Natural killer cell (primary cell): ENCODE measurements around the gene PADI6. TPM values are rescaled to one million over a fixed set of nuclear protein-coding genes. Genes with fewer than 3 reads are reported as not detected.

ENCODE experiments used
- ATAC-seq, 3 donors: fragments of 150-1000 bp in 2 of 3; fragments of 200-7000 bp in 1 of 3; cut with Tn5 transposase; 1 replicate in 1 of 3; 2 replicates in 2 of 3; pipeline ENCODE4 v1.10.0; 2021; ENCODE audit warnings: mild to moderate bottlenecking in 2 of 3, moderate library complexity in 2 of 3
- DNase-seq, 2 donors: peaks; one replicate each; pipeline versions ENCODE4 v3.0.0 to v3.0.0-alpha.2; 2013 to 2021; ENCODE audit warnings: mixed read lengths in 1 of 2
- H3K27ac ChIP-seq: one replicate; pipeline ENCODE4 v1.5.1; 2013; ENCODE audit warnings: mild to moderate bottlenecking, low read length
- H3K27me3 ChIP-seq: one replicate; pipeline ENCODE4 v1.6.1; 2013; ENCODE audit warnings: low read length; ENCODE audit not compliant: control insufficient read depth, insufficient read depth
- H3K36me3 ChIP-seq: one replicate; pipeline ENCODE4 v1.6.1; 2013; ENCODE audit warnings: low read length; ENCODE audit not compliant: control insufficient read depth, insufficient read depth
- H3K4me1 ChIP-seq: one replicate; pipeline ENCODE4 v1.6.1; 2013; ENCODE audit warnings: low read length; ENCODE audit not compliant: control insufficient read depth, insufficient read depth
- H3K4me3 ChIP-seq: one replicate; pipeline ENCODE4 v1.5.1; 2013; ENCODE audit warnings: low read length
- H3K9me3 ChIP-seq: one replicate; pipeline ENCODE4 v1.6.1; 2013; ENCODE audit warnings: low read length; ENCODE audit not compliant: control insufficient read depth, insufficient read depth
- H3K27ac Mint-ChIP-seq, 2 donors: one replicate each; pipeline ENCODE4 v1.8.0; 2022; ENCODE audit warnings: mild to moderate bottlenecking in 2 of 2, mixed read lengths in 2 of 2, moderate library complexity in 1 of 2
- H3K27me3 Mint-ChIP-seq, 2 donors: one replicate each; pipeline ENCODE4 v1.8.0; 2022; ENCODE audit warnings: low read depth in 2 of 2, mixed read lengths in 2 of 2
- H3K36me3 Mint-ChIP-seq: one replicate; pipeline ENCODE4 v1.8.0; 2022; ENCODE audit warnings: mixed read lengths
- H3K4me1 Mint-ChIP-seq, 2 donors: one replicate each; pipeline ENCODE4 v1.8.0; 2022; ENCODE audit warnings: mixed read lengths in 2 of 2
- H3K4me3 Mint-ChIP-seq: one replicate; pipeline ENCODE4 v1.8.0; 2022; ENCODE audit warnings: mild to moderate bottlenecking, moderate library complexity, mixed read lengths
- H3K9me3 Mint-ChIP-seq, 2 donors: one replicate each; pipeline ENCODE4 v1.8.0; 2022; ENCODE audit warnings: mixed read lengths in 2 of 2
- WGBS: methylation state at CpG from one replicate; pipeline ENCODE4 v1.1.7; 2013; ENCODE audit warnings: missing lambda C conversion rate; ENCODE audit not compliant: insufficient coverage; 5-methylcytosine and 5-hydroxymethylcytosine counted together
- intact Hi-C: fragments of 100-400 bp; cut with micrococcal nuclease; formaldehyde crosslinking; loops from one replicate; pipeline ENCODE4 v1.14.2; 2022
- total RNA-seq, 4 donors: library from RNA; stranded (reverse); fragments of 120-200 nt in 1 of 4; gene quantifications; one replicate each; pipeline versions ENCODE4 v1.2.3 to v1.2.4, GENCODE V29; 2013 to 2022
- TF ChIP-seq, protein P1 (sequence below): fragments of 200-600 bp; IDR thresholded peaks from one replicate; pipeline ENCODE4 v1.8.0; 2022; ENCODE audit warnings: antibody characterized with exemption

The PADI6 gene
- total RNA-seq, 3 donors from 2014 or later (not counting 1 experiment from before 2014, with no cell fraction given): not detected

GRCh38 chr1:17440074-17440826, 68.3 kb downstream of the PADI6 start:
- intact Hi-C loops: loop anchor here (1.0 kb wide), 1 partner anchor 20 kb away; no protein-coding TSS in a partner anchor
- no peaks in the 10 kb centered on the region for H3K9me3 ChIP-seq
- no peaks in the 10 kb centered on the region for H3K36me3 ChIP-seq
- Mint-ChIP-seq H3K27me3 (peaks cover 7 to 22% of the 10 kb centered on the region in 2 donors), H3K36me3 (no peaks in the 10 kb centered on the region), H3K4me1 (peaks cover 17 to 31% of the 10 kb centered on the region in 2 donors), H3K27ac (peak overlapping the region; percentile 85 to 91), H3K4me3 (peak overlapping the region; percentile 74), H3K9me3 (no peaks in the 10 kb centered on the region)
- TF ChIP-seq, protein P1, sequence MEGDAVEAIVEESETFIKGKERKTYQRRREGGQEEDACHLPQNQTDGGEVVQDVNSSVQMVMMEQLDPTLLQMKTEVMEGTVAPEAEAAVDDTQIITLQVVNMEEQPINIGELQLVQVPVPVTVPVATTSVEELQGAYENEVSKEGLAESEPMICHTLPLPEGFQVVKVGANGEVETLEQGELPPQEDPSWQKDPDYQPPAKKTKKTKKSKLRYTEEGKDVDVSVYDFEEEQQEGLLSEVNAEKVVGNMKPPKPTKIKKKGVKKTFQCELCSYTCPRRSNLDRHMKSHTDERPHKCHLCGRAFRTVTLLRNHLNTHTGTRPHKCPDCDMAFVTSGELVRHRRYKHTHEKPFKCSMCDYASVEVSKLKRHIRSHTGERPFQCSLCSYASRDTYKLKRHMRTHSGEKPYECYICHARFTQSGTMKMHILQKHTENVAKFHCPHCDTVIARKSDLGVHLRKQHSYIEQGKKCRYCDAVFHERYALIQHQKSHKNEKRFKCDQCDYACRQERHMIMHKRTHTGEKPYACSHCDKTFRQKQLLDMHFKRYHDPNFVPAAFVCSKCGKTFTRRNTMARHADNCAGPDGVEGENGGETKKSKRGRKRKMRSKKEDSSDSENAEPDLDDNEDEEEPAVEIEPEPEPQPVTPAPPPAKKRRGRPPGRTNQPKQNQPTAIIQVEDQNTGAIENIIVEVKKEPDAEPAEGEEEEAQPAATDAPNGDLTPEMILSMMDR: no peak
- no peaks in the 10 kb centered on the region for H3K27me3 ChIP-seq
- DNase-seq (no peak), ATAC-seq (no peak)
- H3K4me3 ChIP-seq: peak overlapping the region; percentile 15
- WGBS: 66% methylated on average over 18 of the region's 18 CpGs
- H3K4me1 ChIP-seq: peaks cover 30% of the 10 kb centered on the region
- H3K27ac ChIP-seq: no peak overlapping the region

DNA sequence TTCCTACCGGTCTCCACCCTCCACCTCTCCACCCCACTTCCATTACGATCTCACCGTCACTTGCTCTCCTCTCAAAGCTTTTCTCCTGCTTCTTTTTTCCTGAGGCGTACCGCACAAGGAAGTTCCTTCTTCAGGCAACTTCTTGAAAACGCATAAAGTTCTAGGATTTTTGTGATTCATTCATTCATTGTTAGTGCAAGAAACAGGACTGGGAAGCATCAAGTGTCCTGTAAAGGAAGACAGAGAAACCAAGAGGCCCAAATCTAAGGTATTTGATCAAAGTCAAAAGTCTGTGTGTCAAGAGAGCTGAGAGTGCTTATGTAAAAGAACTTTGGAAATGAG, 68.8 kb downstream of the PADI6 start:
- Histone ChIP-seq H3K27ac (no peak overlapping the region), H3K36me3 (no peaks in the 10 kb centered on the region), H3K4me3 (no peak overlapping the region), H3K9me3 (no peaks in the 10 kb centered on the region), H3K4me1 (peaks cover 24% of the 10 kb centered on the region), H3K27me3 (no peaks in the 10 kb centered on the region)
- H3K9me3 Mint-ChIP-seq: no peaks in the 10 kb centered on the region
- H3K27ac Mint-ChIP-seq: no peak overlapping the region
- peaks cover 7 to 22% of the 10 kb centered on the region in 2 donors for H3K27me3 Mint-ChIP-seq
- WGBS: 73% methylated on average over 6 of the region's 6 CpGs
- H3K4me1 Mint-ChIP-seq: peaks cover 11 to 26% of the 10 kb centered on the region in 2 donors
- H3K36me3 Mint-ChIP-seq: no peaks in the 10 kb centered on the region
- no peak for DNase-seq
- TF ChIP-seq, protein P1: no peak
- peak overlapping the region; percentile 67 for H3K4me3 Mint-ChIP-seq
- no peak for ATAC-seq
- intact Hi-C loops: loop anchor here (1.0 kb wide), 1 partner anchor 20 kb away; no protein-coding TSS in a partner anchor

GRCh38 chr1:17441265-17441992, 69.4 kb downstream of the PADI6 start:
- Mint-ChIP-seq H3K4me3 (no peak overlapping the region), H3K4me1 (peaks cover 5 to 19% of the 10 kb centered on the region in 2 donors), H3K27ac (no peak overlapping the region), H3K27me3 (peaks cover 7 to 22% of the 10 kb centered on the region in 2 donors), H3K36me3 (no peaks in the 10 kb centered on the region), H3K9me3 (no peaks in the 10 kb centered on the region)
- Histone ChIP-seq H3K4me3 (no peak overlapping the region), H3K4me1 (peaks cover 19% of the 10 kb centered on the region), H3K27me3 (no peaks in the 10 kb centered on the region), H3K9me3 (no peaks in the 10 kb centered on the region), H3K36me3 (no peaks in the 10 kb centered on the region), H3K27ac (no peak overlapping the region)
- intact Hi-C loops: no loop called here
- TF ChIP-seq, protein P1: no peak
- ATAC-seq (no peak), DNase-seq (no peak)
- 46% methylated on average over 10 of the region's 10 CpGs for WGBS
